HEK293 (cell line): Measurements from ENCODE around the gene NUMB.
A peak's percentile ranks its signal among the peaks of the same experiment; 100 is the strongest.

Source experiments
- CTCF ChIA-PET: fragments of 350-600 bp; formaldehyde crosslinking; extraction: SDS; loops from one replicate; lab custom pipeline; 2021; ENCODE audit warnings: antibody characterized with exemption; lab: Yijun Ruan, JAX
- POLR2A ChIA-PET: fragments of 300-600 bp; formaldehyde crosslinking; extraction: SDS; loops from one replicate; lab custom pipeline; 2020; ENCODE audit warnings: antibody characterized with exemption, inconsistent platforms; lab: Yijun Ruan, JAX
- H3K27ac ChIP-seq: fragments of 200-500 bp; sonication (Bioruptor generic); 2 replicates; pipeline ENCODE4 v1.5.1; 2014; ENCODE audit warnings: low read depth, low read length, control low read depth, inconsistent platforms; ENCODE audit errors: extremely low read depth
- H3K36me3 ChIP-seq, 2 experiments: fragments of 200-500 bp in 1 of 2; sonication (Bioruptor generic) in 1 of 2; 1 replicate in 1 of 2; 2 replicates in 1 of 2; pipeline ENCODE4 v1.5.1; 2014 to 2017; ENCODE audit warnings: inconsistent platforms in 2 of 2, low read length in 2 of 2; ENCODE audit not compliant: control insufficient read depth in 2 of 2, insufficient read depth in 1 of 2
- H3K4me1 ChIP-seq: fragments of 200-500 bp; sonication (Bioruptor generic); 2 replicates; pipeline ENCODE4 v1.5.1; 2014; ENCODE audit warnings: mild to moderate bottlenecking, low read length, inconsistent platforms; ENCODE audit not compliant: control insufficient read depth, insufficient read depth
- H3K4me3 ChIP-seq: 2 replicates; pipeline ENCODE4 v1.5.1; 2011; ENCODE audit warnings: low read depth, mild to moderate bottlenecking, control low read depth, low read length, moderate library complexity
- H3K9me3 ChIP-seq: fragments of 200-500 bp; sonication (Bioruptor generic); 2 replicates; pipeline ENCODE4 v1.5.1; 2014; ENCODE audit warnings: low read depth, low read length, inconsistent platforms; ENCODE audit not compliant: control insufficient read depth, insufficient read depth
- ATF2 ChIP-seq: fragments of 450-650 bp; formaldehyde crosslinking; IDR thresholded peaks from 2 replicates; pipeline ENCODE4 v1.5.1; 2016; ENCODE audit warnings: missing biosample characterization, missing genetic modification characterization, low read depth
- EGR2 ChIP-seq: fragments of 450-650 bp; formaldehyde crosslinking; IDR thresholded peaks from 2 replicates; pipeline ENCODE4 v1.5.1; 2016; ENCODE audit warnings: low read depth, missing biosample characterization, missing genetic modification characterization
- GLI4 ChIP-seq: fragments of 450-650 bp; formaldehyde crosslinking; IDR thresholded peaks from 2 replicates; pipeline ENCODE4 v1.5.1; 2016; ENCODE audit warnings: missing biosample characterization, missing genetic modification characterization
- HOXC10 ChIP-seq: sonication (generic); formaldehyde crosslinking; IDR thresholded peaks from 2 replicates; pipeline ENCODE4 v1.8.1; 2023; ENCODE audit warnings: mild to moderate bottlenecking, missing genetic modification reagents
- PRDM1 ChIP-seq: fragments of 450-650 bp; formaldehyde crosslinking; IDR thresholded peaks from 2 replicates; pipeline ENCODE4; 2016; ENCODE audit warnings: missing biosample characterization, missing genetic modification characterization
- TSHZ1 ChIP-seq: fragments of 450-650 bp; formaldehyde crosslinking; IDR thresholded peaks from 2 replicates; pipeline ENCODE4 v1.5.1; 2016; ENCODE audit warnings: missing biosample characterization, missing genetic modification characterization, borderline replicate concordance
- ZFHX2 ChIP-seq: fragments of 450-650 bp; formaldehyde crosslinking; conservative IDR thresholded peaks from 2 replicates; pipeline ENCODE4 v1.5.1; 2016; ENCODE audit warnings: missing biosample characterization, missing genetic modification characterization
- ZFP3 ChIP-seq: fragments of 450-650 bp; formaldehyde crosslinking; IDR thresholded peaks from 2 replicates; pipeline ENCODE4 v1.5.1; 2016; ENCODE audit warnings: low read depth, missing biosample characterization, missing genetic modification characterization
- ZNF184 ChIP-seq: fragments of 450-650 bp; IDR thresholded peaks from 2 replicates; pipeline ENCODE4 v1.5.1; 2018; ENCODE audit warnings: missing biosample characterization, mild to moderate bottlenecking, missing genetic modification characterization
- ZNF280D ChIP-seq: fragments of 450-650 bp; formaldehyde crosslinking; IDR thresholded peaks from 2 replicates; pipeline ENCODE4 v1.5.1; 2016; ENCODE audit warnings: missing biosample characterization, missing genetic modification characterization
- ZNF311 ChIP-seq: fragments of 450-650 bp; formaldehyde crosslinking; IDR thresholded peaks from 2 replicates; pipeline ENCODE4 v1.5.1; 2017; ENCODE audit warnings: missing biosample characterization, missing genetic modification characterization, borderline replicate concordance
- ZNF398 ChIP-seq: fragments of 450-650 bp; formaldehyde crosslinking; IDR thresholded peaks from 2 replicates; pipeline ENCODE4 v1.5.1; 2017; ENCODE audit warnings: missing biosample characterization, missing genetic modification characterization
- ZNF423 ChIP-seq: fragments of 450-650 bp; formaldehyde crosslinking; IDR thresholded peaks from 2 replicates; pipeline ENCODE4 v1.5.1; 2016; ENCODE audit warnings: missing biosample characterization, missing genetic modification characterization
- ZNF473 ChIP-seq: fragments of 450-650 bp; formaldehyde crosslinking; IDR thresholded peaks from 2 replicates; pipeline ENCODE4 v1.5.1; 2017; ENCODE audit warnings: missing biosample characterization, missing genetic modification characterization
- ZNF48 ChIP-seq: fragments of 450-650 bp; formaldehyde crosslinking; IDR thresholded peaks from 2 replicates; pipeline ENCODE4 v1.5.1; 2016; ENCODE audit warnings: missing biosample characterization, missing genetic modification characterization
- ZNF530 ChIP-seq: fragments of 450-650 bp; formaldehyde crosslinking; IDR thresholded peaks from 2 replicates; pipeline ENCODE4 v1.5.1; 2016; ENCODE audit warnings: low read depth, missing biosample characterization, missing genetic modification characterization
- ZNF624 ChIP-seq: fragments of 450-650 bp; formaldehyde crosslinking; IDR thresholded peaks from 2 replicates; pipeline ENCODE4 v1.5.1; 2017; ENCODE audit warnings: missing biosample characterization, missing genetic modification characterization
- ZNF654 ChIP-seq: fragments of 450-650 bp; formaldehyde crosslinking; IDR thresholded peaks from 2 replicates; pipeline ENCODE4 v1.5.1; 2016; ENCODE audit warnings: low read depth, missing biosample characterization, missing genetic modification characterization
- ZNF670 ChIP-seq: fragments of 450-650 bp; formaldehyde crosslinking; IDR thresholded peaks from 2 replicates; pipeline ENCODE4 v1.5.1; 2016; ENCODE audit warnings: missing biosample characterization, missing genetic modification characterization, low read depth
- ZNF837 ChIP-seq: fragments of 450-650 bp; formaldehyde crosslinking; IDR thresholded peaks from 2 replicates; pipeline ENCODE4 v1.5.1; 2016; ENCODE audit warnings: missing biosample characterization, missing genetic modification characterization

The NUMB gene

GRCh38 chr14:73468828-73469375 is 10.6 kb upstream of the NUMB start:
- Histone ChIP-seq H3K4me1 (0 out of 2 replicates have a peak, but pooled peaks cover 3% of the 10 kb centered on the region), H3K27ac (no peak overlapping the region), H3K36me3 (no peaks in the 10 kb centered on the region), H3K9me3 (no peaks in the 10 kb centered on the region), H3K4me3 (no peak overlapping the region)
- ChIA-PET CTCF (interaction anchor here (0.6 to 6.1 kb wide), 4 partner anchors 14 to 583 kb away, joined by 3 to 85 read pairs (median 4); no protein-coding TSS in a partner anchor), POLR2A (no interaction called here)
- no peak for TF ChIP-seq ZNF473
- no peak for TF ChIP-seq HOXC10
- TF ChIP-seq GLI4 (tag by site-specific recombination): no peak
- TF ChIP-seq ZNF670 (tag by site-specific recombination): no peak
- TF ChIP-seq ZNF280D (tag by site-specific recombination): no peak
- no peak for TF ChIP-seq ZNF398
- no peak for TF ChIP-seq ZNF184 (tag by site-specific recombination)
- no peak for TF ChIP-seq ZNF311
- no peak for TF ChIP-seq ZNF530 (tag by site-specific recombination)
- TF ChIP-seq ZFP3 (tag by site-specific recombination): no peak
- no peak for TF ChIP-seq ZNF624
- TF ChIP-seq ZNF654 (tag by site-specific recombination): no peak
- no peak for TF ChIP-seq ZNF423 (tag by site-specific recombination)
- no peak for TF ChIP-seq ZNF48 (tag by site-specific recombination)
- TF ChIP-seq ZNF837 (tag by site-specific recombination): no peak
- TF ChIP-seq PRDM1 (tag by site-specific recombination): no peak
- no peak for TF ChIP-seq ATF2

GRCh38 chr14:73467800-73468199 is 9.5 kb upstream of the NUMB start:
- Histone ChIP-seq H3K27ac (no peak overlapping the region), H3K4me1 (0 out of 2 replicates have a peak, but pooled peaks cover 3% of the 10 kb centered on the region), H3K4me3 (no peak overlapping the region), H3K9me3 (no peaks in the 10 kb centered on the region), H3K36me3 (no peaks in the 10 kb centered on the region)
- TF ChIP-seq TSHZ1 (tag by site-specific recombination): no peak
- TF ChIP-seq EGR2: peak; percentile 62
- TF ChIP-seq ZFHX2 (tag by site-specific recombination): peak; percentile 86
- ChIA-PET CTCF (interaction anchor here (0.6 to 6.1 kb wide), 5 partner anchors 14 to 352 kb away, joined by 3 to 85 read pairs (median 3); no protein-coding TSS in a partner anchor), POLR2A (interaction anchor here (1.2 kb wide), 1 partner anchor 9 kb away, joined by 3 read pairs; the partner anchor contains the start of gene NUMB)
